H1 (cell line): Measurements from ENCODE around the gene PTPRT.

Source experiments
- BRCA1 ChIP-seq: IDR thresholded peaks from 2 replicates; pipeline ENCODE4 v1.6.1; 2012; ENCODE audit warnings: low read depth, low read length, improper control_type of control experiment
- CTCF ChIP-seq, 3 experiments: IDR thresholded peaks; 1 replicate in 2 of 3; 2 replicates in 1 of 3; pipeline versions ENCODE4 v1.5.1 to v1.6.1; 2011; ENCODE audit warnings: low read length in 3 of 3, mild to moderate bottlenecking in 3 of 3, inconsistent platforms in 2 of 3, low read depth in 1 of 3, moderate library complexity in 1 of 3; ENCODE audit not compliant: insufficient read depth in 1 of 3; ENCODE audit errors: control extremely low read depth in 1 of 3
- HDAC2 ChIP-seq, 2 experiments: fragments of 300-600 bp in 1 of 2; sonication (generic) in 1 of 2; IDR thresholded peaks; 2 replicates each; pipeline ENCODE4 v1.6.1; 2011 to 2012; ENCODE audit warnings: low read depth in 2 of 2, low read length in 2 of 2, mild to moderate bottlenecking in 2 of 2, moderate library complexity in 2 of 2, borderline replicate concordance in 1 of 2, inconsistent platforms in 1 of 2
- JUND ChIP-seq: IDR thresholded peaks from 2 replicates; pipeline ENCODE4 v1.6.1; 2011; ENCODE audit warnings: mild to moderate bottlenecking, improper control_type of control experiment, low read length
- POLR2A ChIP-seq, 2 experiments: IDR thresholded peaks; 1 replicate in 1 of 2; 2 replicates in 1 of 2; pipeline ENCODE4 v1.6.1; 2011; ENCODE audit warnings: low read depth in 2 of 2, low read length in 2 of 2, mild to moderate bottlenecking in 2 of 2; ENCODE audit errors: control extremely low read depth in 1 of 2
- POLR2AphosphoS5 ChIP-seq: IDR thresholded peaks from 2 replicates; pipeline ENCODE4 v1.6.1; 2011; ENCODE audit warnings: low read depth, low read length
- SP1 ChIP-seq: IDR thresholded peaks from 2 replicates; pipeline ENCODE4 v1.6.1; 2011; ENCODE audit warnings: low read depth, low read length
- TAF1 ChIP-seq: IDR thresholded peaks from 2 replicates; pipeline ENCODE4 v1.6.1; 2011; ENCODE audit warnings: mild to moderate bottlenecking, low read depth, low read length
- TCF12 ChIP-seq: IDR thresholded peaks from 2 replicates; pipeline ENCODE4 v1.6.1; 2011; ENCODE audit warnings: low read depth, mild to moderate bottlenecking, low read length
- TEAD4 ChIP-seq: IDR thresholded peaks from 2 replicates; pipeline ENCODE4 v1.6.1; 2012; ENCODE audit warnings: low read depth, low read length, inconsistent platforms, mixed read lengths

- no peak for TF ChIP-seq POLR2A (IDR thresholded peaks at IDR 0.05; ENCODE audit: control extremely low read depth in 1 of 2, low read depth in 2 of 2, low read length in 2 of 2)
- no peak for TF ChIP-seq CTCF (IDR thresholded peaks at IDR 0.05; ENCODE audit: control extremely low read depth in 1 of 3, insufficient read depth in 1 of 3, low read depth in 1 of 3, low read length in 3 of 3)
- TF ChIP-seq TCF12: no peak
- no peak for TF ChIP-seq TAF1
- no peak for TF ChIP-seq TEAD4
- TF ChIP-seq SP1: no peak
- TF ChIP-seq POLR2AphosphoS5: no peak
- TF ChIP-seq JUND: no peak
- no peak for TF ChIP-seq HDAC2 (IDR thresholded peaks at IDR 0.05; ENCODE audit: borderline replicate concordance in 1 of 2, low read depth in 2 of 2, low read length in 2 of 2)
- TF ChIP-seq BRCA1: no peak
Observed at GRCh38 chr20:43165611-43166010, 24.1 kb downstream of the PTPRT start.
